GM06990 (cell line): ENCODE data around the gene NAXE.

Experiments used
- DNase-seq: peaks from one replicate; pipeline ENCODE4 v3.0.0-alpha.2; 2011; ENCODE audit not compliant: insufficient read length; ENCODE audit errors: extremely low read depth
- H3K27me3 ChIP-seq: replicated peaks from 2 replicates; pipeline ENCODE4 v1.6.0; 2011; ENCODE audit warnings: low read length; ENCODE audit not compliant: control insufficient read depth, insufficient read depth
- H3K36me3 ChIP-seq: 2 replicates; pipeline ENCODE4 v1.5.1; 2011; ENCODE audit warnings: low read length; ENCODE audit not compliant: control insufficient read depth, insufficient read depth
- H3K4me3 ChIP-seq: replicated peaks from 2 replicates; pipeline ENCODE4 v1.5.1; 2011; ENCODE audit warnings: low read depth, mild to moderate bottlenecking, control low read depth, low read length
- TF ChIP-seq, protein P1 (sequence below): IDR thresholded peaks from 2 replicates; pipeline ENCODE4 v1.5.1; 2011; ENCODE audit warnings: low read length, control low read depth, mild to moderate bottlenecking, inconsistent platforms; ENCODE audit not compliant: insufficient read depth, poor library complexity, severe bottlenecking

Gene NAXE

DNA sequence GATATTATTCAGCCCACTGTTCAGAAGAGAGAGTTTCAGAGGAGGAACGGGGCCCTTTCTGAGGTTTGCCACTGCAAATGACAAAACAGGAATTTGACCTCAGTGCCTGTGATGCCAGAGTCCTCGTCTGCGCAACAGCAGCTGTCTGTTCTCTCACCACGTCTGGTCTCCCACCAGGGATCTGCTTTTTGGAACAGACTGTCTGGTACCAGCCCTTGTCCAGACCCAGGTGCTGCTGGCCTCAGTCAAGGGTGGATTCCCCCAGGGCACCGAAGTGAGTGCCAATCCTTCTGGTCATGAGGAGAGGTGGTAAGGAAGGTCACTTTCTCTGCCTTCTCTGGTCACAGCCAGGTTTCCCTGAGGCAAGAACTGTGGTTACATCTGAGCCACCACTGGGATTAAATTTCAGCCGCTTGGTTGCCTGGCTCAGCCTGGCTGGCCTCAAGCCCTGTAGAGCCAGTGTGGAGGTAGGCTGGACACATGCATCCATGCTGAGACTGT lies 48.1 kb downstream of the NAXE start:
- Histone ChIP-seq H3K4me3 (no peak overlapping the region), H3K36me3 (no peaks in the 10 kb centered on the region), H3K27me3 (peaks cover 3% of the 10 kb centered on the region; the same call in 1 of the 2 replicates)
- TF ChIP-seq, protein P1, sequence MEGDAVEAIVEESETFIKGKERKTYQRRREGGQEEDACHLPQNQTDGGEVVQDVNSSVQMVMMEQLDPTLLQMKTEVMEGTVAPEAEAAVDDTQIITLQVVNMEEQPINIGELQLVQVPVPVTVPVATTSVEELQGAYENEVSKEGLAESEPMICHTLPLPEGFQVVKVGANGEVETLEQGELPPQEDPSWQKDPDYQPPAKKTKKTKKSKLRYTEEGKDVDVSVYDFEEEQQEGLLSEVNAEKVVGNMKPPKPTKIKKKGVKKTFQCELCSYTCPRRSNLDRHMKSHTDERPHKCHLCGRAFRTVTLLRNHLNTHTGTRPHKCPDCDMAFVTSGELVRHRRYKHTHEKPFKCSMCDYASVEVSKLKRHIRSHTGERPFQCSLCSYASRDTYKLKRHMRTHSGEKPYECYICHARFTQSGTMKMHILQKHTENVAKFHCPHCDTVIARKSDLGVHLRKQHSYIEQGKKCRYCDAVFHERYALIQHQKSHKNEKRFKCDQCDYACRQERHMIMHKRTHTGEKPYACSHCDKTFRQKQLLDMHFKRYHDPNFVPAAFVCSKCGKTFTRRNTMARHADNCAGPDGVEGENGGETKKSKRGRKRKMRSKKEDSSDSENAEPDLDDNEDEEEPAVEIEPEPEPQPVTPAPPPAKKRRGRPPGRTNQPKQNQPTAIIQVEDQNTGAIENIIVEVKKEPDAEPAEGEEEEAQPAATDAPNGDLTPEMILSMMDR, result no peak
- no peak for DNase-seq

DNA sequence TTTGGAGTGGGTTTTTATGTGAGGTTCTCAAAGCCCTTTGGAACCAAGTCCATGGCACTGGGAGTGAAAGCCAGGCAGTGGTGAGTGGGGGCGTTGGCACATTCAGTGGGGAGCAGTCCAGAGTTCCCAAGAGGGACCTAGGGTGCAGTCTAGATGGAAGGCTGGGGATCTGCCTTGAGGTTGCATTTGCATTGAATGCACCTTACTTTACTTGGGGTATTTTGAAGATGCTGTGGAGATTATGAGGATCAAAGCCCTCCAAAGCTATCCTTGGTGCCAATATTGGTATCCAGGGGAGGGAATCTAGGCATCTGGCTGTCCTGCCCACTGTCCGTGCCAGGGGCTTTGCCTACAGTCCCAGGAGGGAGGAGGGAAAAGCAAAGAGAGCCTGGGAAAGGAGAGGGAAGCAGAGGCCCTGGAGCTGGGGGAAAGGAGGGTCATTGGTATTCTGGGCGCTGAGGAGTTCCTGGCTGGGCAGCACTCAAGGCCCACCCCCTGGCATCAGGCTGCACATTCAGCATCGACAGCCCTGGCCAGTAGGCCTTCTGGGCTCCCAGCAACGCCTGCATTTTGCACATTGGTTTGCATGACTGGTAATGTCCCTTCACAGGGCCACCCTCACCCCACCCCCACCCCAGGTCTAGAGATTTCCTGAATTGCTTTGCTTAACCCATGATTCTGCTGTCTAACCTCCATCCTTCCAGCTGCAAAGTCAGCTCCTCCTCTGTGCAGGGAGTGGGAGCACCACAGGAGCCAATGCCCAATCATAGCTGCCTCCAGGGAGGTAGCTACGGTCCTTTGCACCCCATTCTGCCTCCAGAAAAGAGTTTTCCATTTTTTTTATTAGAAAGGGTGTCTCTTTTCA lies 49.5 kb downstream of the NAXE start:
- TF ChIP-seq, protein P1, result no peak
- H3K4me3 ChIP-seq, result no peak overlapping the region
- H3K36me3 ChIP-seq, result no peaks in the 10 kb centered on the region; the same call in 1 of the 2 replicates
- peaks cover 3% of the 10 kb centered on the region; the same call in 1 of the 2 replicates for H3K27me3 ChIP-seq
- no peak for DNase-seq

DNA sequence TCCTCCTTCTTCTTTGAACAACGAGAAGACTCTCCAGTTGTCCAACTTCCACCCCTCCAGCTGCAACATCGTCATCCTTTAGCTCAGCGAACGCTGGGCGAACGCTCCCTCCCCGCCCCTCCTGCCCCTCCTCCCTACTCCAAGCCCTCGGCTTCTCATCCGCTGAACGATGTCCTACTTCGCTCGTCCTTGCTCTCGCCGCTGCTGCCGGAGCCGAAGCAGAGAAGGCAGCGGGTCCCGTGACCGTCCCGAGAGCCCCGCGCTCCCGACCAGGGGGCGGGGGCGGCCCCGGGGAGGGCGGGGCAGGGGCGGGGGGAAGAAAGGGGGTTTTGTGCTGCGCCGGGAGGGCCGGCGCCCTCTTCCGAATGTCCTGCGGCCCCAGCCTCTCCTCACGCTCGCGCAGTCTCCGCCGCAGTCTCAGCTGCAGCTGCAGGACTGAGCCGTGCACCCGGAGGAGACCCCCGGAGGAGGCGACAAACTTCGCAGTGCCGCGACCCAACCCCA lies 50.2 kb downstream of the NAXE start, which contains the start of gene BCAN:
TSS of gene BCAN (plus strand) at position 357 of the 504 bp plus-strand sequence. CDS start 3,938 bp downstream, outside the sequence.
- TF ChIP-seq, protein P1, result no peak
- H3K4me3 ChIP-seq, result no peak within 1 kb of the TSS
- DNase-seq, result no peak

DNA sequence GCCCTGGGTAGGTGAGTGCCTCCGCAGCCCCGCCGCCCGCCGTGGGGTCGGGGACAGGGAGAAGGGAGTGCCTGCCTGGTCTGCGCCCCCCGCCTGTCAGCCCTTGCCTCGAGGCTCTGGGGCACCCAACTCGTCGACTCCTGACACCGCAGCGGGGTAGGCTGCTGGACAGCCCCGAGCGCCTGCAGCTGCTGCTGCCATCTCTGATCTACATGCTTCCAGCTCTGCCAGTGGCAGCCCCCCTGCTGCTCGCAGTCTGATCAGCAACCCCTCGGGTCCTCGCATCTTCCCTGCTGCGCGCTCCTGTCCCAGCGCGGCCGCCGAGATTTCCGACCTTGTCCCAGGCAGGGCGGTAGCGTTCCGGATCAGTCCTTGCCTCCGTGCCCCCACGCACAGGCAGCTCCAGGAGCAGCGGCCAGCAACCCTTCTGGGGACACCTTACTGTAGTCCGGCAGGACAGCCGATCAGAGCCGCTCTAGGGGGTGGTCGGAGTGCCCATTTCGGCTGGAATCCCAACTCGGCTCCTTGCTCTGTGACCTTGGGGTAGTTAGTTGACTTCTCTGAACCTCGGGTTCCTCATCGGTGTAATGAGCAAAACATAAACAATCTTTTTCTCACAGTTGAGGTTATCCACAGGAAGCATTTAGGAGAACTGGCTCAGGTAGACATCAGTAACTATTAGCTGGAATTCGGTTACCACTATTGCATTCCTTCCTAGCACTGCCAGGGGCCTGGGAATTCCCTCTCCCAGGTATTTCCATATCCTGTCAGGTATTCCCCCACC lies 50.9 kb downstream of the NAXE start:
- H3K27me3 ChIP-seq, result peaks cover 3% of the 10 kb centered on the region; the same call in 1 of the 2 replicates
- H3K36me3 ChIP-seq, result no peaks in the 10 kb centered on the region; the same call in none of the 2 replicates
- DNase-seq, result no peak
- H3K4me3 ChIP-seq, result no peak overlapping the region
- TF ChIP-seq, protein P1, result no peak

More for the DNA sequence above, 50.2 kb downstream of the NAXE start, which contains the start of gene BCAN:
- Histone ChIP-seq H3K27me3 (peaks cover 3% of the 10 kb centered on the region; the same call in 1 of the 2 replicates), H3K36me3 (no peaks in the 10 kb centered on the region; the same call in 1 of the 2 replicates)

DNA sequence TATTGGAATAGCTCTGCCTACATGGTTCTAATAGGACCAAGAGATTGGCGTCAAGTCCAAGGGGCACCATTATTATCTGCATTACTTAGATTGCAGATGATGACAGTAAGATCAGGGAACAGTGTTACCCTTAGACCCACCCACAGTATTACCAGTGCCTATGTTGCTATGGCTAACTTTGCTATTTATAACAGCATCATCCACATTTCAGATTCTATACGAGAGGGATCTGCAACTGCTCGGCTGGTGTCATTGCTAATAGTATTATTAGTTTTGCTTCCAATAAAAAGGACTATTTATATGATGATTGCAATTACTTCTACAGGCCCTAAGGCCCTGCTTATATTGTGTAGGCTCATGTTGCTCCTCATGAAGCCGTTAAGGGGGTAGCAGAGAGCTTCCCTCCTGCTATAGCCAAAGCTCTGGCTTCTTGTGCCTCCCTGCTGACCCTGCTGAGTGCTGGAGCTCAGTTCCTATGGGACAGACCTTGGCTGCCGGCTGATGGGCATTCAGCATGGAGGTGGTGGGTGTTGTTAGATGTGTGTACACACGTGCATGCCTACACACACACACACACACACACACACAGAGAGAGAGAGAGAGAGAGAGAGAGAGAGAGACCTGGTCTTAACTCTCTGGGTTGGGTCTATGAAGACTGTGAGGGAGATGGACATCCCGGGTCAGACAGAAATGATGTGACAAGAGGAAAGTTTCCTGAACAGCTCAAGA lies 51.6 kb downstream of the NAXE start:
- H3K4me3 ChIP-seq, result no peak overlapping the region
- H3K27me3 ChIP-seq, result peaks cover 1% of the 10 kb centered on the region; the same call in 1 of the 2 replicates
- TF ChIP-seq, protein P1, result no peak
- no peak for DNase-seq
- no peaks in the 10 kb centered on the region; the same call in none of the 2 replicates for H3K36me3 ChIP-seq
